Muscle of leg (tissue), 11 donors: ENCODE results near the gene AGO4. TPM values are rescaled to one million over a fixed set of nuclear protein-coding genes. Genes with fewer than 3 reads are reported as not detected.
A peak's percentile ranks its signal among the peaks of the same experiment; 100 is the strongest.
"Not testable (repeated sequence)": the region's sequence is repeated elsewhere in the genome, so short reads cannot be mapped to it uniquely, and the experiment has no call there.

ENCODE experiments used
- DNase-seq: peaks from one replicate; pipeline ENCODE4 v3.0.0; 2013
- H3K27ac ChIP-seq: one replicate; pipeline ENCODE4 v1.5.1; 2013; ENCODE audit warnings: mild to moderate bottlenecking, low read length, control low read depth
- H3K27me3 ChIP-seq: one replicate; pipeline ENCODE4 v1.6.1; 2013; ENCODE audit warnings: low read length; ENCODE audit not compliant: control insufficient read depth, insufficient read depth
- H3K36me3 ChIP-seq: one replicate; pipeline ENCODE4 v1.6.1; 2013; ENCODE audit warnings: low read length; ENCODE audit not compliant: control insufficient read depth, insufficient read depth
- H3K4me1 ChIP-seq: one replicate; pipeline ENCODE4 v1.6.1; 2013; ENCODE audit warnings: low read length; ENCODE audit not compliant: control insufficient read depth, insufficient read depth
- H3K4me3 ChIP-seq: one replicate; pipeline ENCODE4 v1.5.1; 2013; ENCODE audit warnings: low read length, control low read depth
- H3K9me3 ChIP-seq: replicated peaks from 2 replicates; pipeline ENCODE4 v1.6.1; 2013; ENCODE audit warnings: low read depth, low read length; ENCODE audit not compliant: control insufficient read depth
- WGBS: methylation state at CpG from one replicate; pipeline ENCODE4 v1.1.5; 2013; ENCODE audit warnings: missing lambda C conversion rate; ENCODE audit not compliant: insufficient coverage; 5-methylcytosine and 5-hydroxymethylcytosine counted together
- polyA plus RNA-seq, 8 donors: library from polyadenylated mRNA; unstranded; fragments of 120-200 nt; gene quantifications; one replicate each; pipeline versions ENCODE4 v1.2.1 to v1.2.3, GENCODE V29; 2013; ENCODE audit warnings: inconsistent platforms in 1 of 8, low replicate concordance in 1 of 8; ENCODE audit not compliant: insufficient read length in 8 of 8, insufficient read depth in 1 of 8
- total RNA-seq: library from RNA; stranded (reverse); fragments of 120-200 nt; gene quantifications from one replicate; pipeline ENCODE4 v1.2.4, GENCODE V29; 2013

The AGO4 gene
- total and polyA plus RNA-seq, 9 donors, result 9.6 to 14.3 (median 11.9) TPM

- DNase-seq, result no peak
- Histone ChIP-seq H3K4me1 (peaks cover 28% of the 10 kb centered on the region), H3K36me3 (no peaks in the 10 kb centered on the region), H3K4me3 (no peak overlapping the region), H3K27me3 (no peaks in the 10 kb centered on the region), H3K9me3 (no peaks in the 10 kb centered on the region), H3K27ac (no peak overlapping the region)
- WGBS, result 51% methylated on average over 16 of the region's 16 CpGs
Observed at GRCh38 chr1:35882586-35882944, 74.7 kb downstream of the AGO4 start.

DNA sequence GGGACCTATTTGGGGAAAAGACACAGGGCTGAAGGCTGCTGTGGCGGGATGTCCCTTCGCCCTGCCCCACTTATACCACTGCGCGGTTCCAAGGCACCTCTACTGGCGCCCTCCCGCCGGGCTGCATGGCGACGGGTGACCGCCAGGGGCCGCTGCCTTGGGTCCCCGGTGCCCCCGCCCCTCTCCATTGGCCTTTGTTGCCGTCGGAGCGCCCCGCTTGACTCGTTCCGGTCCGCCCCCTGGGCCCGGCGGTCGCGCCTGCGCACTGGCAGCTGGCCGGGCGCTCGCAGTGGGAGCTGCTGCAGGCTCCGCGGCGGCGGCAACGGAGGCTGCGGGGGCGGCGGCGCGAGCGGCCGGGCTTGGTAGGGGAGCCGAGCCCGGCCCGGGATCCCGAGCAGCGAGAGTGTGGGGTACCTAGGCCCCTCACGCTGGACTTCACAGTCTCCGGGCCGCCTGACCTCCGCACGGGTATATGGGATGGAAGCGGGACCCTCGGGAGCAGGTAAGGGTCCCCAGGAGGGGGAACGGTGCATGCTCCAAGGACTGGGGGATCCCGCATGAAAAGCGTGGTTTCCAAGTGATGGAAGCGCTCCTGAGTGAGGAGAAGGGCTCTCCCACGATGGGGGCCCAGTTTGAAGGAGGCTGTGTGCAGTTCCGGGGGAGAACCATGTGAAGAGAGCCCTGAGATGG is 75.3 kb downstream of the AGO4 start, which contains the start of gene AGO1:
Gene AGO1, plus strand, starts transcription at position 265 of the 690 bp plus-strand sequence. Its CDS starts 213 bp downstream, at position 478.
- Histone ChIP-seq H3K4me1 (peaks cover 28% of the 10 kb centered on the region), H3K9me3 (no peaks in the 10 kb centered on the region), H3K27ac (peak within 1 kb of the TSS; percentile 76), H3K4me3 (peak within 1 kb of the TSS; percentile 99), H3K27me3 (no peaks in the 10 kb centered on the region), H3K36me3 (no peaks in the 10 kb centered on the region)
- 2% methylated on average over 57 of the region's 58 CpGs for WGBS
- peak; percentile 97 for DNase-seq

- Histone ChIP-seq H3K27ac (peak overlapping the region; percentile 76), H3K4me3 (peak overlapping the region; percentile 99), H3K27me3 (no peaks in the 10 kb centered on the region), H3K9me3 (no peaks in the 10 kb centered on the region), H3K36me3 (peaks cover 4% of the 10 kb centered on the region), H3K4me1 (peaks cover 28% of the 10 kb centered on the region)
- WGBS, result 1% methylated on average over 17 of the region's 29 CpGs
- peak; percentile 58 for DNase-seq
Observed at GRCh38 chr1:35883635-35884101, 75.9 kb downstream of the AGO4 start.

- Histone ChIP-seq H3K27me3 (no peaks in the 10 kb centered on the region), H3K27ac (no peak overlapping the region), H3K9me3 (no peaks in the 10 kb centered on the region), H3K36me3 (peaks cover 7% of the 10 kb centered on the region), H3K4me3 (no peak overlapping the region), H3K4me1 (peaks cover 28% of the 10 kb centered on the region)
- DNase-seq, result no peak
- WGBS, result no CpG with 5 or more reads among the region's 2 CpGs
Observed at GRCh38 chr1:35884934-35885333, 77.1 kb downstream of the AGO4 start.

- no peaks in the 10 kb centered on the region for H3K27me3 ChIP-seq
- H3K4me1 ChIP-seq, result peaks cover 28% of the 10 kb centered on the region
- peak; percentile 32 for DNase-seq
- no peak overlapping the region for H3K4me3 ChIP-seq
- WGBS, result no CpG with 5 or more reads among the region's 4 CpGs
- peaks cover 7% of the 10 kb centered on the region for H3K36me3 ChIP-seq
- no peak overlapping the region for H3K27ac ChIP-seq
- H3K9me3 ChIP-seq, result no peaks in the 10 kb centered on the region
Observed at GRCh38 chr1:35885961-35886558, 78.2 kb downstream of the AGO4 start.

DNA sequence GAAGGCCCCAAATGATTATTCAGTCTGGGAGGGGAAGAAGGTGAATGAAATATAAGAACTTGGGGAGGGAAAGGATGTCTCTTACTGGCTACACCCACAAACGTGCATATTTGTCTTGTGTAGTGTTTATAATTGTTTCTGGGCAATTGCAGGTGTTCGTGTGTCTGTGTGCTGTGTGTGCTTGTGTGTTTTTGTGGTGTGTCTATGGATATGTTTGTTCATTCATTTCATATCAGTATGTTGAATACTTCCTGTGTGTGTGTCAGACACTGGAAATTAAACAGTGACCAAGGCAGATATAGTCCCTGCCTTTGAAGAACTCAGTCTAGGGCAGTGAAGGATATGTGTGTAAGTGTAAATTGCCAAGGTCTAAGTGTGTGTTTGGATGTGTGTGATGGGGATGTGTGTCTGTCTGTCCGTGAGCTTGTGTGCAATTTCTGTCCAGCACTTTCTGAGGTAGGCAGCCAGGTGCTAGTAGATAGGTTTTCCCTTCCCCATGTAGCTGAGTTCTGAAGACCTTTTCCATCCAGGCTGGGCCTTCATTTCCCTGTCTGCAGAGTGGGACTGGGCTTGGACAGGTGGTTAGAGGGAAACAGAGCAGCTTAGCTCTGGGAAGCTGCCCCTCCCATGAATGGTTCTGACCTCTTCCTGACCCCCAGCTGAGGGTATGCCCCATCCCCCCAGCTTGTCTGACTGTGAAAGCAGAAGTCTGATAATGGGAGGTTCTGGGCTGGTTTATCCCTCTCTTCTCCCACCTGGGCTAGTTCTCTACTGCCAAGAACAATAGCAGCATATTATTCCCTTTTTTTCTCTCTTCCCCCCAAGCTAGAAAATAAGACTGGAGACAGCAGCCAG is 79.0 kb downstream of the AGO4 start:
- DNase-seq, result no peak
- 0% methylated on average over 1 of the region's 3 CpGs for WGBS
- Histone ChIP-seq H3K4me1 (peaks cover 28% of the 10 kb centered on the region), H3K4me3 (no peak overlapping the region), H3K36me3 (peaks cover 7% of the 10 kb centered on the region), H3K27me3 (no peaks in the 10 kb centered on the region), H3K9me3 (no peaks in the 10 kb centered on the region), H3K27ac (no peak overlapping the region)

GRCh38 chr1:35887508-35887907 is 79.7 kb downstream of the AGO4 start:
- no peak overlapping the region for H3K4me3 ChIP-seq
- H3K27me3 ChIP-seq, result no peaks in the 10 kb centered on the region
- 83% methylated on average over 2 of the region's 2 CpGs for WGBS
- DNase-seq, result no peak
- H3K27ac ChIP-seq, result no peak overlapping the region
- H3K36me3 ChIP-seq, result peaks cover 13% of the 10 kb centered on the region
- H3K9me3 ChIP-seq, result no peaks in the 10 kb centered on the region
- H3K4me1 ChIP-seq, result peaks cover 28% of the 10 kb centered on the region

- WGBS, result 100% methylated on average over 4 of the region's 11 CpGs
- H3K27me3 ChIP-seq, result no peaks in the 10 kb centered on the region
- no peak for DNase-seq
- no peak overlapping the region for H3K27ac ChIP-seq
- H3K4me3 ChIP-seq, result no peak overlapping the region
- peaks cover 20% of the 10 kb centered on the region for H3K36me3 ChIP-seq
- no peaks in the 10 kb centered on the region for H3K9me3 ChIP-seq
- peaks cover 25% of the 10 kb centered on the region for H3K4me1 ChIP-seq
Observed at GRCh38 chr1:35888255-35888654, 80.4 kb downstream of the AGO4 start.

- H3K9me3 ChIP-seq, H3K4me3 ChIP-seq, H3K27ac ChIP-seq, H3K27me3 ChIP-seq, DNase-seq: not testable (repeated sequence)
- H3K36me3 ChIP-seq, result peaks cover 28% of the 10 kb centered on the region
- H3K4me1 ChIP-seq, result peaks cover 20% of the 10 kb centered on the region
- WGBS, result 57% methylated on average over 1 of the region's 3 CpGs
Observed at GRCh38 chr1:35888981-35889380, 81.2 kb downstream of the AGO4 start.
